GM23338 (cell line): Measurements from ENCODE around the gene NAT8L. TPM values are rescaled to one million over a fixed set of nuclear protein-coding genes. Genes with fewer than 3 reads are reported as not detected.

Experiments used
- ATAC-seq: fragments of 200-7000 bp; cut with Tn5 transposase; 3 replicates; pipeline ENCODE4 v1.9.1; 2020
- DNase-seq: peaks from one replicate; pipeline ENCODE4 v3.0.0-alpha.2; 2015; ENCODE audit warnings: low spot score
- H2AFZ ChIP-seq: fragments of 200-600 bp; sonication (generic); 2 replicates; pipeline ENCODE4 v1.8.0; 2016; ENCODE audit warnings: antibody characterized with exemption, mild to moderate bottlenecking, moderate library complexity
- H3F3A ChIP-seq: fragments of 200-600 bp; sonication (generic); replicated peaks from 2 replicates; pipeline ENCODE4 v1.8.0; 2017; ENCODE audit warnings: antibody characterized with exemption, mixed run types, low read depth
- H3K27ac ChIP-seq: fragments of 200-600 bp; sonication (generic); 2 replicates; pipeline ENCODE4 v1.6.1; 2016; ENCODE audit warnings: low read depth
- H3K27me3 ChIP-seq: fragments of 200-600 bp; sonication (generic); 2 replicates; pipeline ENCODE4 v1.8.0; 2016; ENCODE audit warnings: mild to moderate bottlenecking, mixed run types, moderate library complexity; ENCODE audit not compliant: insufficient read depth
- H3K36me3 ChIP-seq: fragments of 200-600 bp; sonication (generic); 2 replicates; pipeline ENCODE4 v1.8.0; 2016; ENCODE audit warnings: mild to moderate bottlenecking; ENCODE audit not compliant: insufficient read depth
- H3K4me1 ChIP-seq: fragments of 200-600 bp; sonication (generic); 2 replicates; pipeline ENCODE4 v1.8.0; 2016; ENCODE audit warnings: mild to moderate bottlenecking, moderate library complexity; ENCODE audit not compliant: insufficient read depth
- H3K4me2 ChIP-seq: fragments of 200-600 bp; sonication (generic); 2 replicates; pipeline ENCODE4 v1.7.1; 2017; ENCODE audit warnings: mixed run types
- H3K4me3 ChIP-seq: fragments of 200-600 bp; sonication (generic); 2 replicates; pipeline ENCODE4 v1.6.1; 2016; ENCODE audit warnings: mixed run types
- H3K79me2 ChIP-seq: fragments of 200-600 bp; sonication (generic); replicated peaks from 2 replicates; pipeline ENCODE4 v1.8.0; 2017; ENCODE audit warnings: mild to moderate bottlenecking; ENCODE audit not compliant: insufficient read depth
- H3K9me2 ChIP-seq: fragments of 200-600 bp; sonication (generic); 2 replicates; pipeline ENCODE4 v1.8.0; 2017; ENCODE audit not compliant: insufficient read depth
- H4K20me1 ChIP-seq: fragments of 200-600 bp; sonication (generic); replicated peaks from 2 replicates; pipeline ENCODE4 v1.8.0; 2017; ENCODE audit warnings: mild to moderate bottlenecking; ENCODE audit not compliant: insufficient read depth
- H3K27ac Mint-ChIP-seq: 2 replicates; pipeline ENCODE4 v1.8.0; 2020; ENCODE audit warnings: inconsistent platforms, mild to moderate bottlenecking, moderate library complexity, mixed read lengths
- H3K27me3 Mint-ChIP-seq: 3 replicates; pipeline ENCODE4 v1.8.0; 2022; ENCODE audit warnings: low read depth, mild to moderate bottlenecking, moderate library complexity, mixed read lengths, inconsistent platforms; ENCODE audit not compliant: insufficient read depth, poor library complexity
- H3K36me3 Mint-ChIP-seq: 3 replicates; pipeline ENCODE4 v1.8.0; 2021; ENCODE audit warnings: low read depth, mild to moderate bottlenecking, inconsistent platforms, moderate library complexity, mixed read lengths
- H3K4me1 Mint-ChIP-seq: 3 replicates; pipeline ENCODE4 v1.8.0; 2020; ENCODE audit warnings: mild to moderate bottlenecking, inconsistent platforms, mixed read lengths
- H3K4me3 Mint-ChIP-seq: 3 replicates; pipeline ENCODE4 v1.8.0; 2021; ENCODE audit warnings: moderate library complexity, mild to moderate bottlenecking, inconsistent platforms, mixed read lengths
- H3K9me3 Mint-ChIP-seq: 3 replicates; pipeline ENCODE4 v1.8.0; 2020; ENCODE audit warnings: moderate library complexity, mild to moderate bottlenecking, inconsistent platforms, mixed read lengths
- CREB1 ChIP-seq: fragments of 250-450 bp; sonication (Bioruptor Pico); IDR thresholded peaks from 2 replicates; pipeline ENCODE4 v1.5.0; 2020; ENCODE audit warnings: low read depth, mild to moderate bottlenecking, moderate library complexity
- ETS1 ChIP-seq: IDR thresholded peaks from 2 replicates; pipeline ENCODE4 v1.6.1; 2016; ENCODE audit warnings: antibody characterized with exemption
- EZH2 ChIP-seq: fragments of 200-600 bp; sonication (generic); IDR thresholded peaks from one replicate; pipeline ENCODE4 v1.8.0; 2017; ENCODE audit warnings: antibody characterized with exemption, mild to moderate bottlenecking, low read depth; ENCODE audit not compliant: unreplicated experiment
- EZH2phosphoT487 ChIP-seq: fragments of 200-600 bp; sonication (generic); IDR thresholded peaks from one replicate; pipeline ENCODE4 v1.8.1; 2018; ENCODE audit warnings: antibody characterized with exemption; ENCODE audit not compliant: unreplicated experiment
- JUNB ChIP-seq: IDR thresholded peaks from one replicate; pipeline ENCODE4 v1.6.1; 2016; ENCODE audit warnings: antibody characterized with exemption; ENCODE audit not compliant: unreplicated experiment
- NANOG ChIP-seq: IDR thresholded peaks from 2 replicates; pipeline ENCODE4 v1.6.1; 2016; ENCODE audit warnings: antibody characterized with exemption, borderline replicate concordance
- POLR2AphosphoS5 ChIP-seq: IDR thresholded peaks from 2 replicates; pipeline ENCODE4 v1.6.1; 2016; ENCODE audit warnings: antibody characterized with exemption, low read depth
- REST ChIP-seq: IDR thresholded peaks from one replicate; pipeline ENCODE4 v1.6.1; 2018; ENCODE audit warnings: antibody characterized with exemption; ENCODE audit not compliant: unreplicated experiment
- STAT1 ChIP-seq: IDR thresholded peaks from one replicate; pipeline ENCODE4 v1.6.1; 2016; ENCODE audit warnings: antibody characterized with exemption; ENCODE audit not compliant: unreplicated experiment
- ZNF114 ChIP-seq: fragments of 250-450 bp; sonication (Bioruptor Pico); IDR thresholded peaks from 2 replicates; pipeline ENCODE4 v1.5.0; 2020; ENCODE audit warnings: mild to moderate bottlenecking, moderate library complexity
- ZNF331 ChIP-seq: fragments of 250-450 bp; sonication (Bioruptor Pico); IDR thresholded peaks from 2 replicates; pipeline ENCODE4 v1.5.0; 2020; ENCODE audit warnings: low read depth, mild to moderate bottlenecking, moderate library complexity
- ZNF462 ChIP-seq: fragments of 250-450 bp; sonication (Bioruptor Pico); IDR thresholded peaks from 2 replicates; pipeline ENCODE4 v1.5.0; 2020; ENCODE audit warnings: mild to moderate bottlenecking, moderate library complexity
- polyA plus RNA-seq: library from polyadenylated mRNA; unstranded; fragments of >200 nt; fragmentation: Nextera tagmentation; extraction: Ambion mirVana; gene quantifications from 2 replicates; pipeline ENCODE4 v1.2.1, GENCODE V29; 2016
- total RNA-seq: library from RNA; depleted of rRNA; stranded (reverse); fragments of >200 nt; shearing (Covaris generic); gene quantifications from 2 replicates; pipeline ENCODE4 v1.2.3, GENCODE V29; 2014
- TF ChIP-seq, protein P1 (sequence below), 2 experiments: fragments of 200-600 bp in 1 of 2; sonication (generic) in 1 of 2; conservative IDR thresholded peaks; 2 replicates each; pipeline versions ENCODE4 v1.5.1 to v1.6.1; 2016 to 2017; ENCODE audit warnings: antibody characterized with exemption in 2 of 2, low read depth in 2 of 2, mild to moderate bottlenecking in 2 of 2, moderate library complexity in 1 of 2

NAT8L gene
- total and polyA plus RNA-seq, 2 experiments from 2014 or later = 1.6 to 9.7 TPM

DNA sequence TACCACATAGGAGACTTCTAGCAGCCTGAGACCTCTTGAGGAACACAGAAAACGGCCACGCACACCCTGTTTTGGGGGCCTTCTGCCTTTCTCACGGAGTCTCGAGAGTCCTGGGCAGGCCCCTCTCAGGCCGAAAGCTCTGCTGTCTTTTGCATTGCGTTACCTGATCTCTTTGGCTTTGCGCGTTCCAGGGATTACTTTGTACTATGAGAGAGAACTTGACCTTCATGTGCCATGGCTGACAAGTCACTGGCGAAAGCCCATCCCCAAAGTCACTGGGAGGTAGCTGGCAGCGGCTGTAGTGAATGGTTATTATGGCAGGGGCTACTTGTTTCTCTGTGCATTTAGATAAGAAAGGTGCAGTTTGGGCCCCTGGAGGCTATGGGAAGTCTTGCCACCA lies 8.0 kb upstream of the NAT8L start:
- Histone ChIP-seq H3K36me3 (no peaks in the 10 kb centered on the region; the same call in 1 of the 2 replicates), H4K20me1 (no peaks in the 10 kb centered on the region), H3K79me2 (no peaks in the 10 kb centered on the region), H3K27me3 (peaks cover 41% of the 10 kb centered on the region), H3K4me1 (peaks cover 9% of the 10 kb centered on the region; the same call in 1 of the 2 replicates), H3K4me2 (no peak overlapping the region), H3K9me2 (no peaks in the 10 kb centered on the region), H2AFZ (peak overlapping the region; percentile 47; the same call in 1 of the 2 replicates), H3K4me3 (no peak overlapping the region), H3K27ac (no peak overlapping the region), H3F3A (no peaks in the 10 kb centered on the region)
- Mint-ChIP-seq H3K4me1 (peaks cover 10% of the 10 kb centered on the region), H3K4me3 (no peak overlapping the region; the same call in 2 of the 3 replicates), H3K9me3 (no peaks in the 10 kb centered on the region), H3K27ac (no peak overlapping the region), H3K27me3 (peaks cover 12% of the 10 kb centered on the region), H3K36me3 (no peaks in the 10 kb centered on the region)
- DNase-seq (no peak), ATAC-seq (peak; percentile 7; the same call in 2 of the 3 replicates)
- TF ChIP-seq ZNF331 (CRISPR knock-in tag) (no peak), REST (no peak), POLR2AphosphoS5 (no peak), ZNF114 (CRISPR knock-in tag) (no peak), EZH2phosphoT487 (no peak), NANOG (no peak), ZNF462 (CRISPR knock-in tag) (no peak), ETS1 (no peak), CREB1 (CRISPR knock-in tag) (no peak), EZH2 (no peak), STAT1 (no peak), JUNB (no peak)
- TF ChIP-seq, protein P1, sequence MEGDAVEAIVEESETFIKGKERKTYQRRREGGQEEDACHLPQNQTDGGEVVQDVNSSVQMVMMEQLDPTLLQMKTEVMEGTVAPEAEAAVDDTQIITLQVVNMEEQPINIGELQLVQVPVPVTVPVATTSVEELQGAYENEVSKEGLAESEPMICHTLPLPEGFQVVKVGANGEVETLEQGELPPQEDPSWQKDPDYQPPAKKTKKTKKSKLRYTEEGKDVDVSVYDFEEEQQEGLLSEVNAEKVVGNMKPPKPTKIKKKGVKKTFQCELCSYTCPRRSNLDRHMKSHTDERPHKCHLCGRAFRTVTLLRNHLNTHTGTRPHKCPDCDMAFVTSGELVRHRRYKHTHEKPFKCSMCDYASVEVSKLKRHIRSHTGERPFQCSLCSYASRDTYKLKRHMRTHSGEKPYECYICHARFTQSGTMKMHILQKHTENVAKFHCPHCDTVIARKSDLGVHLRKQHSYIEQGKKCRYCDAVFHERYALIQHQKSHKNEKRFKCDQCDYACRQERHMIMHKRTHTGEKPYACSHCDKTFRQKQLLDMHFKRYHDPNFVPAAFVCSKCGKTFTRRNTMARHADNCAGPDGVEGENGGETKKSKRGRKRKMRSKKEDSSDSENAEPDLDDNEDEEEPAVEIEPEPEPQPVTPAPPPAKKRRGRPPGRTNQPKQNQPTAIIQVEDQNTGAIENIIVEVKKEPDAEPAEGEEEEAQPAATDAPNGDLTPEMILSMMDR (conservative IDR thresholded peaks at IDR 0.05; ENCODE audit: low read depth in 2 of 2) = no peak
